ENCODE measurements around the gene POU2F2. TPM values are rescaled to one million over a fixed set of nuclear protein-coding genes. Genes with fewer than 3 reads are reported as not detected.
A peak's percentile ranks its signal among the peaks of the same experiment; 100 is the strongest.

Gene POU2F2
- polyA plus RNA-seq, 6 donors from 2014 or later = 16.5 to 96.9 (median 24.0) TPM

DNA sequence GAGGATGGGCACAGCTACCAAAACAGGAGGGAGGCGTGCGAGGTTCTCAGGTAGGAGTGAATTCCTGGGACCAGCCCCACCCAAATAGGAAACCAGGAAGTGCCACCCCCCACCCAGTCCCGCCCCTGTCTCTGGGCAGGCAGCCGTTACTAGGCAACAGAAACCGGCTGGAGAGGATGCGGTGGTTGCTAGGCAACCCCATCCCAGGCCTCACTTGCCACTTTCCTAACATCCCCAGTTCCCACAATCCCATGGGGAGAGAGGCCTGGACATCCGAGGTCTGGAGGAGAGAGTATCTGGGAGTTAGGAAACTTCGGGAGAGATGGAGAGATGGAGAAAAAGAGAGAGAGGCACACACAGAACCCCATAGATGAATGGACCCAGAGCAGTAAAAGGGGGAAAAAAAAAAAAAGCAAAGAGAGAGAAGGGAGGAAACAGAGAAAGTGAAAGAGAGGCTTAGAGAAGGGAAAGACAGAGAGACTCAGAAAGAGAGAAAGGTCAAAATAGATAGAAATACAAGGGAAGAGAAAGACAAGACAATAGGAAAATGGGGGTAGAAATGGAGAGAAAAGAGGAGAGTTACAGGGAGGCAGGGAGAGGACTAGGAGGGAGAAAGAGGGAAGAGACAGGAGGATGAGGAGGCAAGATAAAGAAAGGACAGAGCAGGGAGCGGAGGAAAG is 66.0 kb downstream of the POU2F2 start:
- Mint-ChIP-seq H3K9me3 (no peaks in the 10 kb centered on the region), H3K27ac (no peak overlapping the region), H3K4me1 (peaks cover 0 to 9% (median 6%) of the 10 kb centered on the region in 3 donors), H3K4me3 (no peak overlapping the region), H3K27me3 (peaks cover 7 to 37% (median 18%) of the 10 kb centered on the region in 3 donors), H3K36me3 (no peaks in the 10 kb centered on the region)
- ATAC-seq (ENCODE audit: low read depth in 2 of 2) (no peak), DNase-seq (no peak)

DNA sequence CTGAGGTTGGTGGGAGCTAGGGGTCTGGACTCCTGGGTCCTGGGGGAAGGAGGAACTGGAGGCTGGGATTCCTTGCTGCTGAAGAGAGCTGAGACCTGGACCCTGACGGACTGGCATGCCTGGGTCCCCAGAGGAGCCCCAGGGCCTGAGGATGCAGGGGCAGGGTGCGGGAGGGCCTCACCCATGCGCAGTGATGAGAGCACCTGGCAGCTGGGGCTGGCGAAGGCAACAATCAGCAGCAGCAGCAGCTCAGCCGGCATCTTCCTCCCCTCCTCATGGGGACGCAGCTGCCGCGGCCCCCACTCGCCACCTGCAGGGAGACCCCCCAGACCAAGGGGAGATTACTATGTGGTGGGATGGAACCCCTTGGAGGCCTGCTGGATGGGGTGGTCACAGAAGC is 66.7 kb downstream of the POU2F2 start:
- Mint-ChIP-seq H3K27me3 (peaks cover 3 to 30% (median 10%) of the 10 kb centered on the region in 3 donors), H3K36me3 (no peaks in the 10 kb centered on the region), H3K9me3 (no peaks in the 10 kb centered on the region), H3K27ac (no peak overlapping the region), H3K4me1 (peaks cover 0 to 5% (median 4%) of the 10 kb centered on the region in 3 donors), H3K4me3 (no peak overlapping the region)
- no peak for ATAC-seq (ENCODE audit: low read depth in 2 of 2)
- no peak for DNase-seq

DNA sequence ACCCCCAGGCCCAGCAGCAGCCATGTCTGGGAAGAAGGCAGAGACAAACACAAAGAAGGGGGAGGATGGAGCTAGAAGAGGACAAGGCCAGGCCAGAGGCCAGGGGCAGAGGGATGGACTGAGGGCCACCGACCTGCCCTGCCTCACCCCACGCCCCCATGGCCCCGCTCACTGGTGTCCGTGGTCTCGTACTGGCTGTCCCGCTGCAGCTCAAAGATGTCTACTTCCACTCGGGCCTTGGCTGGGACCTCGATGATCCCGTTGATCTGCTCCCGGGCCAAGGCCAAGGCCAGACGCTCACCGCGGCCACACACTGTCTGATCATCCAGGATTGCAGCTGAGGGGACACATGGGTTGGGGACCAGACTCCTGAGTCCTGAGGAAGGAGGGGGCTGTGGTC is 67.2 kb downstream of the POU2F2 start:
- H3K36me3 Mint-ChIP-seq = no peaks in the 10 kb centered on the region
- H3K4me1 Mint-ChIP-seq = peaks cover 0 to 2% (median 0%) of the 10 kb centered on the region in 3 donors
- peak overlapping the region in 1 of 6 donors; percentile 24 for H3K27ac Mint-ChIP-seq
- no peaks in the 10 kb centered on the region for H3K9me3 Mint-ChIP-seq
- H3K27me3 Mint-ChIP-seq = peaks cover 0 to 26% (median 6%) of the 10 kb centered on the region in 3 donors
- ATAC-seq (ENCODE audit: low read depth in 2 of 2) = no peak
- no peak for DNase-seq
- no peak overlapping the region for H3K4me3 Mint-ChIP-seq

DNA sequence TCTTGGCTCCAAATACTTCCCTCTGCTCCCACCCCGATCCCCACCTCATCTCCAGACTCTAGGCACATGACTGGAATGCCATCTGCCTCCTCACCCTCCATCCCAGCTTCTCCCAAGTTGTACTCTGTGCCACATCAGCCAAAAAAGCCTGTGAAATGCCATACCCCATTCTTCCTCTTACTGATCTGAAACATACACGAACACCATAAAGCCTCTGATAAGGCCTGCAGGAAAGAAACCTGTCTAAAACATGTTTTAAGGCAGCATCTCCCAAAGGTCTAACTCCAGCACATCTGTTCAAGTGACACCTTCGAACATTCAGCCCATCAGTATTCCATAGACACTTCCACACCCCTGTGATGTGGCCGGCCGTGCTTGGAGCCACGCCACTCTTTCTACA is 67.8 kb downstream of the POU2F2 start:
- no peaks in the 10 kb centered on the region for H3K36me3 Mint-ChIP-seq
- H3K27me3 Mint-ChIP-seq = peaks cover 0 to 24% (median 5%) of the 10 kb centered on the region in 3 donors
- H3K27ac Mint-ChIP-seq = no peak overlapping the region
- no peak overlapping the region for H3K4me3 Mint-ChIP-seq
- H3K9me3 Mint-ChIP-seq = no peaks in the 10 kb centered on the region
- ATAC-seq (ENCODE audit: low read depth in 2 of 2) (no peak), DNase-seq (no peak)
- no peaks in the 10 kb centered on the region for H3K4me1 Mint-ChIP-seq

DNA sequence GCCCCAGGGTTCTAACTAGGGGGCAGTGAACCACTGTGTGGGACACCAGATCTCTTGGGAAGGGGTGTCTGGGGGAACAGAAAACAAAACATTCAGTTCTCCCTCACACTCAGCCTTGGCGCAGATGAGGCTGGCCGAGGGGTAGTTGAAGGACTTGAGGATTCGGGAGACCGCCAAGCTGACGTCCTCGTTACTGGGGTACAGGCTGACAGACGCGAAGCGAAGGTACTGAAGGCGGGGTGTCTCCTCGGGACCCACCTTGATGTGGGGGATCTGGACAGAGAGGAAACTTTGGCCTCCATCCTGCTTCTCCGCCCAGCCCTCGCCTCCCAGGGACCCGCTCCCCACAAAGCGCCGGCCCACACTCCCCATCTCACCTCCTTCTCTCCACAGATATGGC is 69.9 kb downstream of the POU2F2 start:
- Mint-ChIP-seq H3K27ac (no peak overlapping the region), H3K27me3 (peaks cover 0 to 24% (median 5%) of the 10 kb centered on the region in 3 donors), H3K4me3 (no peak overlapping the region), H3K36me3 (no peaks in the 10 kb centered on the region), H3K4me1 (no peaks in the 10 kb centered on the region), H3K9me3 (no peaks in the 10 kb centered on the region)
- no peak for DNase-seq
- no peak for ATAC-seq (ENCODE audit: low read depth in 2 of 2)

DNA sequence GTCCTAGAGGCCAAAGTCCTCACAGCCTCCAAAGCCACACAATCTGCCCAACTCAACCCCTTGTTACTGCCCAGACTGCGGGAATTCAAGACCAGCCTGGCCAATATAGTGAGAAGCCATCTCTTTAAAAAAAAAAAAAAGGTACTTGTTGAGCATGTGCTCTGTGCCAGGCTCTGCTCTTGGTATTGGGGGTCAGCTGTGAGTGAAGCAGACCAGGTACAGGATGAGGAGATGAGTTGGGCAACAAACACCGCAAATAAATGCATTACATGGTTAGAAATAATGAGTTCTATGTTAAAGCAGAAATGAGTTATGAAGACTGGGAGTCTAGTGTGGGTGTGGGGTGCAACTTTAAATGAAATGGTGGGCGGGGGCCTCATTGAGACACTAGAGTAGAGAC is 72.1 kb downstream of the POU2F2 start:
- ATAC-seq (ENCODE audit: low read depth in 2 of 2) = no peak
- no peak overlapping the region for H3K4me3 Mint-ChIP-seq

DNA sequence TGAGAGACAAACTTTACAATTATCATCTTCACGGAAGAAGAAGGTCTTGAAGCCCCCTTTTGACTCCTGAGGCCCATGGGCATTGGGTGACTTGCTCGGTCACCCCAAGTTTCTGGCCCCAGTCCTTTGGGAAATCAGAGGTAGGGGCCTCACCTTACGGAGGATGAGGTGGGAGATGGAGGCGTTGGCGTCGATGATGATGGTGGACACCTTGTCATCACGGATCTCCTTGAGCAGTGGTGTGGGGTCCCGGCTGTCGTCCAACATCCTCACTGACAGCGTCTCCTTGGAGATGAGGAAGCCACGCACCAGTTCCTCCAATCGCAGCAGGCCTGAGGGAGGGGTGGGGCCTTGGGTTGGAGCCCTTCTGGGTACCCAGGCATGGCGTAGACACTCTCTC is 73.0 kb downstream of the POU2F2 start:
- Mint-ChIP-seq H3K9me3 (no peaks in the 10 kb centered on the region), H3K36me3 (no peaks in the 10 kb centered on the region), H3K27me3 (peaks cover 0 to 18% (median under 1%) of the 10 kb centered on the region in 3 donors), H3K4me3 (no peak overlapping the region), H3K27ac (no peak overlapping the region), H3K4me1 (no peaks in the 10 kb centered on the region)
- ATAC-seq (ENCODE audit: low read depth in 2 of 2) (no peak), DNase-seq (no peak)

More for the DNA sequence above, 72.1 kb downstream of the POU2F2 start:
- H3K36me3 Mint-ChIP-seq = no peaks in the 10 kb centered on the region
- no peaks in the 10 kb centered on the region for H3K9me3 Mint-ChIP-seq
- peak overlapping the region in 1 of 6 donors; percentile 71 for H3K27ac Mint-ChIP-seq
- DNase-seq = no peak
- H3K4me1 Mint-ChIP-seq = no peaks in the 10 kb centered on the region
- peaks cover 0 to 24% (median 5%) of the 10 kb centered on the region in 3 donors for H3K27me3 Mint-ChIP-seq

DNA sequence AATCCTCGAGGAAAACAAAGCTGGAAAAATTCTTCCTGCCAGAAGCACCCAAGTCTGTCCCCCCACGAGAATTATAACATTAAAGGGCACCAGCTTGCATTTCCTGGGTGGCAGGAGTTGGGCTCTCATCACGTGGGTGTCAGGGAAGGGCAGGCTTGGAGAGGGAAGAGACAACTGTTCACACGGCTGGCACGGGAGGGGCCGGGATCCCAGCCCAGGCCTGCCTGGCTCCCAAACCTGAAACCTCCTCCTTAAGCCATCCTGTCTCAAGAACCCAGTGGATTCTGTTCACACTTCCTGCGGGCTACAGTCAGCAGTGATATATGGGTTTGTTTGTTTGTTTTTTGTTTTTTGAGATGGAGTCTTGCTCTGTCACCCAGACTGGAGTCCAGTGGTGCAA is 74.4 kb downstream of the POU2F2 start:
- peaks cover 0 to 10% (median 0%) of the 10 kb centered on the region in 3 donors for H3K27me3 Mint-ChIP-seq

DNA sequence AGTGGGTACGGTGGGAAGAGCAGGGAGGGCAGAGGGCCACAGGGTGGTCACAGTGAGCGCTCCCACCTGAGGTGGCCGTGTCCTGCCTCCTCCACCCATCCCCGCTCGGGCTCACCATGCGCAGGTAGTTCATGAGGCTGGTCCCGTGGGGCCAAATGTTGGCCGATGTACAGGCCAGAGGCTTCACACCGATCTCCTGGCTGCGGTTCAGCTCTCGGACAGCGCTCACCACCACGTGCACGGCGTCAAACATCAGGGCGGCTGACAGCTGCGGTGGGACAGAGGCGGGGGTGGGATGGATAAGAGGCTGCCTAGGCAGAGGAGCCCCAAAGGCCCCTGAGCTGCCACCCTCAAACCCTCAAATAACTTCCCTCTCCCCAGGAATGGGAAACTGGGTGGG is 78.0 kb downstream of the POU2F2 start:
- no peak for DNase-seq
- H3K4me3 Mint-ChIP-seq = no peak overlapping the region
- ATAC-seq (ENCODE audit: low read depth in 2 of 2) = no peak

More for the DNA sequence above, 74.4 kb downstream of the POU2F2 start:
- ATAC-seq (ENCODE audit: low read depth in 2 of 2) (no peak), DNase-seq (no peak)
- Mint-ChIP-seq H3K27ac (no peak overlapping the region), H3K9me3 (no peaks in the 10 kb centered on the region), H3K36me3 (no peaks in the 10 kb centered on the region), H3K4me3 (peak overlapping the region in 1 of 8 donors; percentile 29), H3K4me1 (no peaks in the 10 kb centered on the region)

DNA sequence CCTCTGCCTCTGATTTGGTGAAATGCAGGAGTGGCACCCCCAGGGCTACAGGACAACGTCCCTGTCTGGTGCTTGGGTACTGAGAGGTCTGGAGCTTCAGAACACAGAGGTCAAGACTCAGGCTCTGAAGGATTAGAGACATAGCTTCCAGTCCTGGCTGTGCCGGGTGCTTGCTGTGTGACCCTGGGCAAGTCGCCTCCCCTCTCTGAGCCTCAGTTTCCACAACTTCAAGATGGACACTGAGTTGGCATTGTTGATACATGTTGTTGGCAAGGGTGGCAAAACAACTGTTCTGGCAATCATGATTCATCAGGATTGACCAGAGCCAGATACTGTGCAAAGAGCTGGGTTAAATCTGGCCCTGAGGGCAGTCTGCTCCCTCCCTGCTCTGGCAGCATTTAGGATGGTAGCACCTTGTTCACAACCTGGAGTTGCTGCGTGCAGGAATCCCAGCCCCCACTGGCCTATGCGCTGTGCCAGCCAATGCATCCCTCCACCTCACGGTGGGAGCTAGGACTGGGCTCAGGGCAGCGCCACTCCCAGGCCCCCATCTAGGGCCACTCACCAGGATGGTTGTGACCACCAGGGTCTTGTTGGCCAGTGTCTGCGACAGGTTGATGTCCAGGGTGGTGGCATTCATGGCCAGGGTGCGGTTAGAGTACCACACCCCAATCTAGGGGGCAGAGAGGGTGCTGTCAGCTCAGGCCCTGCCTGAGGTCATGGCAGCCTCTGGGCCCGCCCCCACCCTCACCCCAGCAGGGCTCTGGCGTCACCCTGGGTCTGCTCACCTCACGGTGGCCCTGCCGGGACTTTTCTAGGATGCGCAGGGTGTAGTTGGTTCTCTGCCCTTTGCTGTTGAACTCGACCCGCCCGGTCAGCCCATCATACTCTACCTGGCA is 79.0 kb downstream of the POU2F2 start:
- H3K9me3 Mint-ChIP-seq = no peaks in the 10 kb centered on the region
- no peaks in the 10 kb centered on the region for H3K27me3 Mint-ChIP-seq
- no peak overlapping the region for H3K27ac Mint-ChIP-seq
- H3K4me3 Mint-ChIP-seq = no peak overlapping the region
- H3K4me1 Mint-ChIP-seq = peaks cover 7 to 11% (median 10%) of the 10 kb centered on the region in 3 donors
- DNase-seq = no peak
- no peak for ATAC-seq (ENCODE audit: low read depth in 2 of 2)
- no peaks in the 10 kb centered on the region for H3K36me3 Mint-ChIP-seq

More for the DNA sequence above, 78.0 kb downstream of the POU2F2 start:
- no peaks in the 10 kb centered on the region for H3K27me3 Mint-ChIP-seq
- H3K27ac Mint-ChIP-seq = no peak overlapping the region
- no peaks in the 10 kb centered on the region for H3K36me3 Mint-ChIP-seq
- peaks cover 2 to 4% (median 3%) of the 10 kb centered on the region in 3 donors for H3K4me1 Mint-ChIP-seq
- no peaks in the 10 kb centered on the region for H3K9me3 Mint-ChIP-seq

DNA sequence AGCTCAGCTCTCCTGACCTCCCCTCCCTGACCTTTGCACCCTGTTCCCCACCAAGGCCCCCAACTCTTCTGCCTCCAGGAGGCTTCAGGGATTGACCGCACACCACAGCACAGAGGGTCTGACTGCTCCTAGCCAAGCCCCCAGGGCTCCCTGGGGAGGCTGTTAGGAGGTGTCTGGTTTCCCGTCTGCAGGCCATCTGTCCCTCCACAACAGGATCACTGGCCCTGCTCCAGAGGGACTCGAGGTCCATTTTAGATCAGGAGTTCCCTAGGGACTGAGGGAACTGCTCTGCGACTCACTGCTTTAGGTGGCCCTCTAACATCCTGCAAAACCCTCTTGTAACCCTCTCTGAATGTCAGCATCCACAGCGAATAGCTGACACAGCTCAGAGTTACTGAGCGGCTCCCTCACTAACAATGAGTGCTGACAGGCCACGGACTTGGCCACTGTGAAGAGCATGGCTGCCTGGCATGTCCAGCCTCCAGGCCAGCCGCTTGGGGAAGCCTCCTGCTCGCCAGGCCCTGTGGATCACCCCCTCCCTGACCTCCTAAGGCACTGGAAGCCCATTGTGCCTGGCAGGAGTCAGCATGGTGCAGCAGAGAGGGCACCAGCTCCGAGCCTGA is 79.9 kb downstream of the POU2F2 start:
- DNase-seq (no peak), ATAC-seq (ENCODE audit: low read depth in 2 of 2) (no peak)
- Mint-ChIP-seq H3K9me3 (no peaks in the 10 kb centered on the region), H3K4me1 (peaks cover 7 to 11% (median 10%) of the 10 kb centered on the region in 3 donors), H3K27ac (peak overlapping the region in 1 of 6 donors; percentile 72), H3K36me3 (no peaks in the 10 kb centered on the region), H3K27me3 (no peaks in the 10 kb centered on the region), H3K4me3 (no peak overlapping the region)

DNA sequence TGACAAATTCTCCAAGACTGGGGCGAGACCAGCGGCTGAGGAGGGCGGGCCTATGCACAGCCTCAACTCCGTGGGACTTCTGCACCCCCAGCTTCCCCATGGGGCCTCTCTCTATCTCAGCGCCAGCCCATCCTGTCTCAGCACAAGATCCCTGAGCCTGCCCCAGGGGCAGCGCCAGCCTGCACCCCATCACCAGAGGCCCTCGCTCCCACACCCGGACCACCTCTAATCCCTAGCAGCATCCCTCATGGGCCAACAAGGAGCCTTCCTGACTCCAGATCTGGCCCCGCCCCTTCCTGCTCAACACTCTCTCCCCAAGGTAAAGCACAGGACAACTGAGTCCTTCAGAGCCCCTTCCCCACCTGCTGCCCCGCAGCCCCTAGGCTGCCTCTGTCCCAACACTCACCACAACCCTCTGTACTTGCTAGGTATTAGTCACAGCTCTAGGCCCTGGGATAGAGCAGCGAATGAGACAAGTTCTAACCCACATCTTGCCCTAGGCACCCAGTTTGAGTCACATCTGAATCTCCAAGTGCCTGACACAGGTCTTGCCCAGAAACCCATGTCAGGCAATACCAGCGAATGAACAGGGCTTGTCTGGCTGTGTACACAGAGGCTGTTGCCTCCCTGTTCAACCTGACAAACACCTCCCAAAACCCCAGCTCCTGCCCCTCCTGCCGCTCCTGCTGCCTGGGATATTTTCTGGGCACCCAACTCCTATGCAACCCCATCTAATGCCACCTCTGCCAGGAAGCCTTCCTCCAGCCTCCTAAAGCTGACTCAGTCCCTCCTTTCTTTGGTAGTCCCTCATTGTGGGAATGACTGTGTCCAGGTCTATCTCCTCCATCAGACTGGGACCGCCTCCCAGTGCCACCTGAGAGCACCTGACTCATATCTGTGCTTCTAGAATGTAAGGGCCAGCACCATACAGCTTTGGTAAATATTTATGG is 80.8 kb downstream of the POU2F2 start:
- Mint-ChIP-seq H3K4me1 (peaks cover 7 to 11% (median 10%) of the 10 kb centered on the region in 3 donors), H3K36me3 (no peaks in the 10 kb centered on the region), H3K4me3 (no peak overlapping the region), H3K27me3 (no peaks in the 10 kb centered on the region), H3K9me3 (no peaks in the 10 kb centered on the region), H3K27ac (peak overlapping the region in 1 of 6 donors; percentile 12)
- DNase-seq (no peak), ATAC-seq (ENCODE audit: low read depth in 2 of 2) (no peak)

All from naive B cell (primary cell).